C4-2B (cell line): ENCODE results near the gene COQ2.
"Not testable (repeated sequence)": the region's sequence is repeated elsewhere in the genome, so short reads cannot be mapped to it uniquely, and the experiment has no call there.

ENCODE experiments used
- H3K27ac ChIP-seq: fragments of 450-650 bp; 2 replicates; pipeline ENCODE4 v1.5.1; 2017
- ZFX ChIP-seq: fragments of 450-650 bp; IDR thresholded peaks from 2 replicates; pipeline ENCODE4 v1.6.1; 2017
- TF ChIP-seq, protein P1 (sequence below): fragments of 450-650 bp; conservative IDR thresholded peaks from 2 replicates; pipeline ENCODE4 v1.5.1; 2017; ENCODE audit warnings: mild to moderate bottlenecking

The COQ2 gene

DNA sequence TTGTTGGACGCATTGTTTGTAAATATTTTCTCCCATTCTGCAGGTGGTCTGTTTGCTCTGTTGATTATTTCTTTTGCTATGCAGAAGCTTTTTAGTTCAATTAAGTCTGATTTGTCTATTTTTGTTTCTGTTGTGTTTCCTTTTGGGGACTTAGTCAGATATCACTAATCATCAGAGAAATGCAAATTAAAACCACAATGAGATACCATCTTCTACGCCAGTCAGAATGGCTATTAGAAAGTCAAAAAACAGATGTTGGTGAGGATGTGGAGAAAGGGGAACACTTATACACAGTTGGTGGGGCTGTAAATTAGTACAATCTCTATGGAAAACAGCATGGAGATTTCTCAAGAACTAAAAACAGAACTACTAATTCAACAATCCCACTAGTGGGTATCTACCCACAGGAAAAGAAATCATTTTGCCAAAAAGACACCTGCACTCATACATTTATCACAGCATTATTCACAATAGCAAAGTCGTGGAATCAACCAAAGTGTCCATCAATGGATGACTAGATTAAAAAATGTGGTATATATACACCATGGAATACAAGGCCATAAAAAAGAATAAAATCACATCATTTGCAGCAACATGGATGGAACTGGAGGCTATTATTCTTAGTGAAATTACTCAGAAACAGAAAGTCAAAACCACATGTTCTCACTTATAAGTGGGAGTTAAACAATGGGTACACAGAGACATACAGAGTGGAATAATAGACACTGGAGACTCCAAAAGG lies 8.1 kb downstream of the COQ2 start:
- no peak overlapping the region for H3K27ac ChIP-seq
- no peak for TF ChIP-seq ZFX
- TF ChIP-seq, protein P1, sequence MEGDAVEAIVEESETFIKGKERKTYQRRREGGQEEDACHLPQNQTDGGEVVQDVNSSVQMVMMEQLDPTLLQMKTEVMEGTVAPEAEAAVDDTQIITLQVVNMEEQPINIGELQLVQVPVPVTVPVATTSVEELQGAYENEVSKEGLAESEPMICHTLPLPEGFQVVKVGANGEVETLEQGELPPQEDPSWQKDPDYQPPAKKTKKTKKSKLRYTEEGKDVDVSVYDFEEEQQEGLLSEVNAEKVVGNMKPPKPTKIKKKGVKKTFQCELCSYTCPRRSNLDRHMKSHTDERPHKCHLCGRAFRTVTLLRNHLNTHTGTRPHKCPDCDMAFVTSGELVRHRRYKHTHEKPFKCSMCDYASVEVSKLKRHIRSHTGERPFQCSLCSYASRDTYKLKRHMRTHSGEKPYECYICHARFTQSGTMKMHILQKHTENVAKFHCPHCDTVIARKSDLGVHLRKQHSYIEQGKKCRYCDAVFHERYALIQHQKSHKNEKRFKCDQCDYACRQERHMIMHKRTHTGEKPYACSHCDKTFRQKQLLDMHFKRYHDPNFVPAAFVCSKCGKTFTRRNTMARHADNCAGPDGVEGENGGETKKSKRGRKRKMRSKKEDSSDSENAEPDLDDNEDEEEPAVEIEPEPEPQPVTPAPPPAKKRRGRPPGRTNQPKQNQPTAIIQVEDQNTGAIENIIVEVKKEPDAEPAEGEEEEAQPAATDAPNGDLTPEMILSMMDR = no peak

- not testable (repeated sequence) for H3K27ac ChIP-seq
Observed at GRCh38 chr4:83273926-83274325, 10.7 kb downstream of the COQ2 start.

GRCh38 chr4:83272900-83273299 lies 11.7 kb downstream of the COQ2 start:
- TF ChIP-seq ZFX = no peak
- TF ChIP-seq, protein P1 = no peak
- H3K27ac ChIP-seq = no peak overlapping the region

- no peak for TF ChIP-seq ZFX
- H3K27ac ChIP-seq = no peak overlapping the region
Observed at GRCh38 chr4:83269256-83269655, 15.3 kb downstream of the COQ2 start.

DNA sequence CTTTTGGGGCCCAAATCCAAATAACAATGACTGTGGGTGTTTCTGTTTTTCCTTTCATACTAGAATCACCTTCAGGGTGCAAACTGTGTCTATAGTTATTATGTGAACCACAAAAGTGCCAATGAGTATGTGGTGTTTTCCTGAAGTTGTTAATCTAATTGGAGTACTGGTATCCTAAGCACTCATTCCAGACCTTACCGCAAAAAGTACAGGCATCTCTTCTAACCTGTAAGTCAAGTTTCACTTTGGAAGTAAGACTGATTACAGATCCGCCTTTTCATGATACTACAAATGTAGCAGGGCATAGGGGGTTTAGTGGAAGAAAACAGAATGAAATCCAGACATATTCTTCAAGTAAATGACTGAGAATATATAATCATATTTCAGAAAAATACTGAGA lies 16.1 kb downstream of the COQ2 start:
- H3K27ac ChIP-seq = no peak overlapping the region
- no peak for TF ChIP-seq ZFX
- TF ChIP-seq, protein P1 = no peak

GRCh38 chr4:83267830-83268475 lies 16.6 kb downstream of the COQ2 start:
- TF ChIP-seq, protein P1 = no peak
- no peak for TF ChIP-seq ZFX
- no peak overlapping the region for H3K27ac ChIP-seq

GRCh38 chr4:83267121-83267829 lies 17.3 kb downstream of the COQ2 start:
- TF ChIP-seq, protein P1 = no peak
- no peak for TF ChIP-seq ZFX
- H3K27ac ChIP-seq = no peak overlapping the region

GRCh38 chr4:83266689-83267088 lies 17.9 kb downstream of the COQ2 start:
- no peak overlapping the region for H3K27ac ChIP-seq
- TF ChIP-seq, protein P1 = no peak
- no peak for TF ChIP-seq ZFX
